Stomach (tissue), 4 donors: Measurements from ENCODE around the gene SERBP1.

Source experiments
- CTCF ChIP-seq, 7 experiments: fragments of 450-650 bp in 4 of 7; fragments of 200-600 bp in 3 of 7; sonication (generic) in 3 of 7; IDR thresholded peaks; one replicate each; pipeline ENCODE4 v1.5.1; 2016 to 2019; ENCODE audit warnings: antibody characterized with exemption in 7 of 7, control low read depth in 2 of 7, mild to moderate bottlenecking in 1 of 7
- POLR2A ChIP-seq, 4 donors: fragments of 450-650 bp; IDR thresholded peaks; one replicate each; pipeline ENCODE4 v1.6.1; 2016; ENCODE audit warnings: antibody characterized with exemption in 4 of 4, control low read depth in 2 of 4, mild to moderate bottlenecking in 1 of 4, moderate library complexity in 1 of 4

- TF ChIP-seq CTCF (IDR thresholded peaks at IDR 0.05), result no peak
- TF ChIP-seq POLR2A (IDR thresholded peaks at IDR 0.05), result no peak
Observed at GRCh38 chr1:67476906-67477305, 46.7 kb upstream of the SERBP1 start.
